Transverse colon (tissue), 3 donors: ENCODE results near the gene DHFR.
A peak's percentile ranks its signal among the peaks of the same experiment; 100 is the strongest.

Source experiments
- EP300 ChIP-seq: sonication (generic); formaldehyde crosslinking; IDR thresholded peaks from one replicate; pipeline ENCODE4 v1.6.1; 2017; ENCODE audit warnings: antibody characterized with exemption, low read depth
- POLR2A ChIP-seq: fragments of 450-650 bp; IDR thresholded peaks from one replicate; pipeline ENCODE4 v1.6.1; 2016; ENCODE audit warnings: antibody characterized with exemption, mild to moderate bottlenecking, moderate library complexity
- TF ChIP-seq, protein P1 (sequence below), 5 experiments: fragments of 200-600 bp in 3 of 5; fragments of 450-650 bp in 2 of 5; sonication (generic) in 3 of 5; IDR thresholded peaks; 1 replicate in 2 of 5; 2 replicates in 3 of 5; pipeline ENCODE4 v1.5.1; 2016 to 2017; ENCODE audit warnings: antibody characterized with exemption in 5 of 5, inconsistent platforms in 3 of 5, mild to moderate bottlenecking in 2 of 5, moderate library complexity in 1 of 5

DNA sequence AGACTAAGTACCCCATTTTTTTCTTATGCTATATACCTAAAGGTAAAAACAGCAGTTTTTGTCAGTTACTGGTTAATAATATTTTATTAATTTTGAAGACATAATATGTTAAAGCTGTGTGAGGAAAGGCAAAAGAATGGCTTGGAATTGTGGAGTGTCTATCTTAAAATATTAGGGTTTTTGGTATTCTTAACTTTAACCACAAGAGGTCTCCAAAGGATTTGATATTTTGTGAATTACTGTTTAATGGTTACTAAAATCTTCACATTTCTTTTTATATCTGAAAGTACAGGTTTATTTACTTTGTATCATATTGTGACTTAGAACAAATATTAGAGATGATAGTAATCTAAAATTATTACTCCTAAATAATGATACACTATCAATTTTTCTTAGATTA lies 32.0 kb upstream of the DHFR start:
- TF ChIP-seq POLR2A (no peak), EP300 (no peak)
- TF ChIP-seq, protein P1, sequence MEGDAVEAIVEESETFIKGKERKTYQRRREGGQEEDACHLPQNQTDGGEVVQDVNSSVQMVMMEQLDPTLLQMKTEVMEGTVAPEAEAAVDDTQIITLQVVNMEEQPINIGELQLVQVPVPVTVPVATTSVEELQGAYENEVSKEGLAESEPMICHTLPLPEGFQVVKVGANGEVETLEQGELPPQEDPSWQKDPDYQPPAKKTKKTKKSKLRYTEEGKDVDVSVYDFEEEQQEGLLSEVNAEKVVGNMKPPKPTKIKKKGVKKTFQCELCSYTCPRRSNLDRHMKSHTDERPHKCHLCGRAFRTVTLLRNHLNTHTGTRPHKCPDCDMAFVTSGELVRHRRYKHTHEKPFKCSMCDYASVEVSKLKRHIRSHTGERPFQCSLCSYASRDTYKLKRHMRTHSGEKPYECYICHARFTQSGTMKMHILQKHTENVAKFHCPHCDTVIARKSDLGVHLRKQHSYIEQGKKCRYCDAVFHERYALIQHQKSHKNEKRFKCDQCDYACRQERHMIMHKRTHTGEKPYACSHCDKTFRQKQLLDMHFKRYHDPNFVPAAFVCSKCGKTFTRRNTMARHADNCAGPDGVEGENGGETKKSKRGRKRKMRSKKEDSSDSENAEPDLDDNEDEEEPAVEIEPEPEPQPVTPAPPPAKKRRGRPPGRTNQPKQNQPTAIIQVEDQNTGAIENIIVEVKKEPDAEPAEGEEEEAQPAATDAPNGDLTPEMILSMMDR (IDR thresholded peaks at IDR 0.05): peak in 3 of 5 experiments; percentile 14 to 29 (median 20)
